Coronary artery (tissue), 2 donors: Measurements from ENCODE around the gene HPN.

Experiments
- DNase-seq: peaks from one replicate; pipeline ENCODE4 v3.0.0-alpha.2; 2017; ENCODE audit warnings: low spot score
- H3K27ac ChIP-seq, 2 donors: fragments of 200-600 bp; sonication (generic); one replicate each; pipeline ENCODE4 v1.5.1; 2016 to 2019
- H3K4me3 ChIP-seq: fragments of 200-600 bp; sonication (generic); 2 replicates; pipeline ENCODE4 v1.5.1; 2016; ENCODE audit warnings: mild to moderate bottlenecking, moderate library complexity
- TF ChIP-seq, protein P1 (sequence below): fragments of 200-600 bp; sonication (generic); IDR thresholded peaks from one replicate; pipeline ENCODE4 v1.5.1; 2019; ENCODE audit warnings: antibody characterized with exemption

The HPN gene

DNA sequence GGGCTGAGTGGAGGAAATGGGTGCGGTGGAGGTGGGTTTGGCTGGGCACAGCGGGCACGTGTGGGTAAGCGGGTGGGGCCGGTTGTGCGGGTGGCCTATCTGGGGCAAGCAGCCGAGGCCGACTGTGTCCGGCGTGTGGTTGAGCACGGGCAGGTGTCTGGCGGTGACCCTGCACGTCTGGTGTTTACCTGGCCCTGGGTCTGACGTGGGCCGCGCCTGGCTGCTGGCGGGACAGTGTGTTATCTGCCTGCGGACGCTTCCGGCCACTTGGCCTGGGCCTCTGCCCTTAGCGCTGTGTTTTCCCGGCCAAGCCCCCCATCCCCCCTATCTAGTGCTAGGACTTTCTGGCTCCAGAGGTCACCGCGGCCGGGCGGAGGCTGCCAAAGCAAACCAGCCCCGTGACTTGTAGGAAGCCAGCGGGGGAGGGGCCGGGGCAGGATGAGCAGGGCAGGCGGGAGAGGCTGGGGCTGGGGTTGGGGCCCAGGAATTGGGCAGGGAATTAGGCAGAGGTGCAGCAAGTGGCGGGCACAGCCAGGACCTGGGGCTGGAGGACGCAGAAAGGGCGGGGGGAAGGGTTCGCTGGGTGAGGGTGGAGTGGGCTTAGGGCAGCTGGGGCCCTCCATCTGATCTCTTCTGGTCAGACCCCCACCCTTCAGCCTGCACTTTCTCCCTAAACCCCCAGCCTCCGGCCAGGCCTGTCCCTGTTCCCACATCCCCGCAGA lies 534 bp upstream of the HPN start:
- TF ChIP-seq, protein P1, sequence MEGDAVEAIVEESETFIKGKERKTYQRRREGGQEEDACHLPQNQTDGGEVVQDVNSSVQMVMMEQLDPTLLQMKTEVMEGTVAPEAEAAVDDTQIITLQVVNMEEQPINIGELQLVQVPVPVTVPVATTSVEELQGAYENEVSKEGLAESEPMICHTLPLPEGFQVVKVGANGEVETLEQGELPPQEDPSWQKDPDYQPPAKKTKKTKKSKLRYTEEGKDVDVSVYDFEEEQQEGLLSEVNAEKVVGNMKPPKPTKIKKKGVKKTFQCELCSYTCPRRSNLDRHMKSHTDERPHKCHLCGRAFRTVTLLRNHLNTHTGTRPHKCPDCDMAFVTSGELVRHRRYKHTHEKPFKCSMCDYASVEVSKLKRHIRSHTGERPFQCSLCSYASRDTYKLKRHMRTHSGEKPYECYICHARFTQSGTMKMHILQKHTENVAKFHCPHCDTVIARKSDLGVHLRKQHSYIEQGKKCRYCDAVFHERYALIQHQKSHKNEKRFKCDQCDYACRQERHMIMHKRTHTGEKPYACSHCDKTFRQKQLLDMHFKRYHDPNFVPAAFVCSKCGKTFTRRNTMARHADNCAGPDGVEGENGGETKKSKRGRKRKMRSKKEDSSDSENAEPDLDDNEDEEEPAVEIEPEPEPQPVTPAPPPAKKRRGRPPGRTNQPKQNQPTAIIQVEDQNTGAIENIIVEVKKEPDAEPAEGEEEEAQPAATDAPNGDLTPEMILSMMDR: no peak
- Histone ChIP-seq H3K27ac (peak overlapping the region in 1 of 2 donors; percentile 77), H3K4me3 (peak overlapping the region; percentile 52)
- no peak for DNase-seq

DNA sequence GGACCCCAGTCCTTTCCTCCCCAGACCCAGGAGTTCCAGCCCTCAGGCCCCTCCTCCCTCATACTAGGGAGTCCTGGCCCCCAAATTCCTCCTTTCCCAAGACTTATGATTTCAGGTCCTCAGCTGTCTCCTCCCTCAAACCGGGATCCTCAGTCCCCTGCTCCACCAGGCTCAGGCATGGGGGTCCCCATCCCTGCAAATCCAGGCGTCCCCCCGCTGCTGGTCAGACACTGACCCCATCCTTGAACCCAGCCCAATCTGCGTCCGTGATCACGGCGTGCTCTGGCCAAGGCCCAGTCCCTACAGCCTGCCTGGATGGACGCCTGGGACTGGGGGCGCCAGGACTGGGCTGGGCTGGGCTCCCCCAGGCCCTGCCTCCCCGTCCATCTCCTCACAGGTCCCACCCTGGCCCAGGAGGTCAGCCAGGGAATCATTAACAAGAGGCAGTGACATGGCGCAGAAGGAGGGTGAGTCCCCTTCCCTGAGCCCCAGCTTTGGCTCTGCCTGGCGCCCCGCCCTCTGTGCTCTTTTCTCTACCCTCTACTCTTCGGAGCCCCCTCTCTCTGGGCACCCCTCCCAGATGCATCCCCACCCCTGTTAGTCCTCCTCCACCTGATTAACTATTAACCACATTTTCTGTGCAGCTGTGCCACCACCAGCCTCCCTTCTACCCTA lies 672 bp downstream of the HPN start:
- Histone ChIP-seq H3K27ac (peak overlapping the region in 1 of 2 donors; percentile 77), H3K4me3 (no peak overlapping the region)
- DNase-seq: no peak
- TF ChIP-seq, protein P1: no peak

DNA sequence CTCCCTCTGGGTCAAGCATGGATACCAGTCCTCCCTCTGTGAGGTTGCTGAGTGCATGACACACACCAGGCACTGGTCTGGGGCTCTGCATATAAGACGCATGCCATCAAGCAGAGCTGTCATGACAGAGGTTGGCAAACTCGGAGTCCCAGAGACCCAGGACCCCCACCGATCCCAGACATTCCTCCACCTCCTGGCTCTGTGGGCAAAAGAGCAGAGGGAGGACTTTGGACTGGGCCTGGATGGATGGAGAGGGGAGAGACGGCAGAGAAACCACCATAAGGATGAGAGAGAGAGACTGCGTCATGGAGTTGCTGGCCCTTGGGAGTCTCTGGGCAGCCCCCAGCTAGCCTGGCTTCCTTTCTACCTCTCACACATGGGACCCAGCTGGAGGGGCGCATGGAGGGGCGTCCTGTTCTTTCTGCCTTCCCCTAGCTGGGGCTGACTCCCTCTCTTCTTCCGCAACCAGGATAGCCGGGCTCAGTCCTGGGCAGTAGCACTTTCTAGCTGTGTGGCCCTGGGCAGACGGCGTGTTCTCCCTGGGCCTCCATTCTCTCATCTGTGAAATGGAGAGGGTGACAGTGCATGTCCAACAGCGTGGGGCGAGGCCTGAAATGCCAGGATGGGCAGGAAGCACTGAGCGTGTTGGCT lies 1.6 kb downstream of the HPN start:
- DNase-seq: no peak

DNA sequence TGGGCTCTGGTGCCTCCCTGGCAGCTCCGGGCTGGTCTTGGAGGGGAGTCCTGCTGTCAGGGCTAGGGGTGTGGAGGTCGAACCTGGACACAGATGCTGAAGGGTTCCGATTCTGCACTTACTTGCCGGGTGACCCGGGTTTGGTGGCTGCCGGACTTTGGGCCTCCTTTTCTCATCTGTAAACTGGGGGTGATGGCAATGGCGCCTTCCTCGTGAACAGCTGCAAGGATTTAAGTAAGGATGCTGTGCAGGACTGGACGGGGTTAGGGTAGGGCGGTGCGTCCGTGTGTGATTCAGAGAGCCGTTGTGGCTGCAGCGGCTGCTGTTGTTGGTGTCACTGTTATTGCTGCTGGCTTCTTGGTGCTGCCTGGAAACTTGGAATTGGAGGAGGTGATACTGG lies 2.4 kb downstream of the HPN start:
- Histone ChIP-seq H3K4me3 (no peak overlapping the region), H3K27ac (no peak overlapping the region)
- TF ChIP-seq, protein P1: no peak
- no peak for DNase-seq

More for the DNA sequence above, 1.6 kb downstream of the HPN start:
- H3K4me3 ChIP-seq: no peak overlapping the region
- H3K27ac ChIP-seq: no peak overlapping the region
- TF ChIP-seq, protein P1: no peak

DNA sequence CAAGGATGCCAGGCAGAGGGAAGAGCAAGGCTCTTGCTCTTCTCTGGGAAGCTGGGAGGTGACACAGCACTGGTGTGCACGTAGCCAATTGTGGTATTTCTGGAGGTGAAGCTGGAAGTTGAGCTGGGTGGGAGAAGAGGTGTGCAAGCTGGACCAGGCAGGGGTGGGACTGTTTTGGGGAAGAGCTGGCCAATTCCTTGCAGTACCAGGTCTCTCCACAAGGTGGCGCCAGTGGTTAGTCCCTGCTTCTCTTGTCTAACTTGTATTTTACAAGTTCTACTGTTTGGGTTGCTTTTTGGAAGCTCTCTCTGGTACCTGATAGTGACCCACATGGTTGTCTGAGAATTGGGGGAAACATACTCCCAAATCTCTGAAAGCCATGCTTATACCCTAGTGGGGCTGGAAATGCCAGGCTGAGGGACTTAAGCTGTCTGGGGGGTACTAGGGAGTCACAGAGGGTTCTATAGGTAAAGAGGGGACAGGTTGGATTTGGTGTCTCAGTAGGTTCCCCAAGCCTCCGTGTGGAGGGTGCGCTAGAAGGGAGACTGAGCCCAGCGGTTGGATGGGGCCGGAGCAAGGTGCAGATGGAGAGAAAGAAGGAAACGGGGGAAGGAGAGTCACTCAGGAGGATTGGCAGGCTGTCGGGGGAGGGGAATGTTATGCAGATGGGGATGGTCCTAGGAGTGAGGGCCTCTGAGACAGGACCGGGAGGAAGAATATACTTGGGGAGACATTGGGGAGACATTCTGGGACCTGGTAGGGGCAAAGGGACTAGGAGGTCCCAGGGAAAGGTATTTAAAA lies 3.0 kb downstream of the HPN start:
- H3K4me3 ChIP-seq: no peak overlapping the region
- DNase-seq: no peak

DNA sequence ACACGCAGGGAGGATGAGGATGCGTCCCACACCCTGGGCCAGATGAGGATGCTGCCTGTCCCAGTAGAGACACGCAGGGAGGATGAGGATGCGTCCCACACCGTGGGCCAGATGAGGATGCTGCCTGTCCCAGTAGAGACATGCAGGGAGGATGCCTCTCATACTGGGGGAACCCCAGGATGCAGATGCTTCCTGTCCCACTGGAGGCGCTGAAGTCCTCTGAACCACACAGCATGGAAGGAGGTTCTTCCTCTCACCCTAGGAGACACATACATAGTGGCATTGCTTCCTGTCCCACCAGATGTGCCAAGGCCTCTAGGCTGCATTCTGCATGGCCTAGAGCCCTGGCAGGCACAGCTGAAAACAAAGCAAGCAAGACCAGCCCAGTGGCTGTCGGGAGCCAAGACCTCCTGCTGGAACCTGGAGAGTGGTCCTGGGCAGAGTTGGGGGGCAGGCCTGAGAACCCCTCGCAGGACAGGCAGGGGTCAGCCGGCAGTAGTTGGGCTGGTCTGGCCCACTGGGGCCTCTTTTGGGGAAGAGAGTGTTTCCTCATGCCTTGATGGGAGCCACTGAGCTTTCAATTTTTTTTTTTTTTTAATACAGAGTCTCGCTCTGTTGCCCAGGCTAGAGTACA lies 4.3 kb downstream of the HPN start:
- DNase-seq: no peak
- H3K27ac ChIP-seq: no peak overlapping the region
- no peak overlapping the region for H3K4me3 ChIP-seq
- TF ChIP-seq, protein P1: no peak

More for the DNA sequence above, 3.0 kb downstream of the HPN start:
- TF ChIP-seq, protein P1: peak; percentile 92
- H3K27ac ChIP-seq: no peak overlapping the region
